HEK293T (cell line): ENCODE results near the gene SMNDC1.
A peak's percentile ranks its signal among the peaks of the same experiment; 100 is the strongest.

Experiments
- CTCF ChIA-PET: fragments of 350-600 bp; formaldehyde crosslinking; extraction: SDS; loops from one replicate; lab custom pipeline; 2021; ENCODE audit warnings: antibody characterized with exemption, inconsistent platforms; lab: Yijun Ruan, JAX
- POLR2A ChIA-PET: fragments of 350-600 bp; formaldehyde crosslinking; extraction: SDS; loops from one replicate; lab custom pipeline; 2020; ENCODE audit warnings: antibody characterized with exemption, inconsistent platforms; lab: Yijun Ruan, JAX
- DNase-seq: peaks from one replicate; pipeline ENCODE4 v3.0.0; 2012; ENCODE audit warnings: mixed read lengths; ENCODE audit errors: extremely low spot score
- ARNT ChIP-seq: fragments of 450-650 bp; IDR thresholded peaks from 2 replicates; pipeline ENCODE4 v1.6.1; 2017; ENCODE audit warnings: mild to moderate bottlenecking
- BHLHE40 ChIP-seq: fragments of 450-650 bp; IDR thresholded peaks from 2 replicates; pipeline ENCODE4 v1.6.1; 2016; ENCODE audit warnings: mild to moderate bottlenecking, moderate library complexity, borderline replicate concordance
- CTBP1 ChIP-seq: fragments of 450-650 bp; IDR thresholded peaks from 2 replicates; pipeline ENCODE4 v1.6.1; 2016; ENCODE audit warnings: borderline replicate concordance
- ELF4 ChIP-seq: fragments of 450-650 bp; IDR thresholded peaks from 2 replicates; pipeline ENCODE4 v1.6.1; 2017; ENCODE audit warnings: antibody characterized with exemption
- FOXA1 ChIP-seq: fragments of 450-650 bp; IDR thresholded peaks from 2 replicates; pipeline ENCODE4 v1.6.1; 2016; ENCODE audit warnings: mild to moderate bottlenecking
- FOXK2 ChIP-seq: fragments of 450-650 bp; IDR thresholded peaks from 2 replicates; pipeline ENCODE4 v1.6.1; 2016; ENCODE audit warnings: mild to moderate bottlenecking
- FOXM1 ChIP-seq: fragments of 450-650 bp; IDR thresholded peaks from 2 replicates; pipeline ENCODE4 v1.6.1; 2017; ENCODE audit warnings: mild to moderate bottlenecking, borderline replicate concordance
- HDGF ChIP-seq: fragments of 450-650 bp; IDR thresholded peaks from 2 replicates; pipeline ENCODE4 v1.6.1; 2017; ENCODE audit warnings: antibody characterized with exemption, borderline replicate concordance
- L3MBTL2 ChIP-seq: fragments of 450-650 bp; conservative IDR thresholded peaks from 2 replicates; pipeline ENCODE4 v1.6.1; 2016; ENCODE audit warnings: mild to moderate bottlenecking
- LEF1 ChIP-seq: fragments of 450-650 bp; IDR thresholded peaks from 2 replicates; pipeline ENCODE4 v1.6.1; 2017; ENCODE audit warnings: mild to moderate bottlenecking, borderline replicate concordance
- NFRKB ChIP-seq: fragments of 450-650 bp; IDR thresholded peaks from 2 replicates; pipeline ENCODE4 v1.6.1; 2016; ENCODE audit warnings: mild to moderate bottlenecking, moderate library complexity
- PKNOX1 ChIP-seq: fragments of 450-650 bp; IDR thresholded peaks from 2 replicates; pipeline ENCODE4 v1.6.1; 2016
- SP1 ChIP-seq: fragments of 450-650 bp; IDR thresholded peaks from 2 replicates; pipeline ENCODE4 v1.6.1; 2017
- SUZ12 ChIP-seq: fragments of 450-650 bp; IDR thresholded peaks from 2 replicates; pipeline ENCODE4 v1.6.1; 2016; ENCODE audit warnings: mild to moderate bottlenecking
- TARDBP ChIP-seq: fragments of 450-650 bp; IDR thresholded peaks from 2 replicates; pipeline ENCODE4 v1.6.1; 2016
- ZNF384 ChIP-seq: fragments of 450-650 bp; IDR thresholded peaks from 2 replicates; pipeline ENCODE4 v1.6.1; 2016

Gene SMNDC1

DNA sequence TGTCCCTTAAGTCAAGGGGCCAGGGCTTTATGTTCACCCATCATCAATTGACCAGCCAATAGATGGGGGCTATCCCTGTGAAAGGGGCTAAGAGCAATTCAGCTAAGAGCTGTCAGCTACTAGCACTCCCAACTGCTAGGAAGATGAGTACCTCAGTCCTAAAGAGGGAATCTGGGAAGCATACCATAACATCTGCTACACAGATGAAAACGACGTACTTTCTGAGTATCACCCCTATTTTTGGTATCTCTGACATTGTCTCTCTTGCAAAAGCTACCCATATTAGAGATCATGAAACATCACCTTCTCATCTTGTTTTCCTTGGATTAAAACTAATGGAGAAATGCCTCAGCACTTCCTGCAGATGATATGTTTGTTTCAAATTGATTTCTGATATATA, 7.5 kb upstream of the SMNDC1 start:
- TF ChIP-seq SUZ12 (no peak), NFRKB (no peak), FOXK2 (no peak), LEF1 (no peak), ELF4 (no peak)
- ChIA-PET CTCF (interaction anchor here (1.3 kb wide), 1 partner anchor 288 kb away, joined by 4 read pairs; no protein-coding TSS in a partner anchor), POLR2A (no interaction called here)
- DNase-seq, result no peak

GRCh38 chr10:110311357-110311949, 6.7 kb upstream of the SMNDC1 start:
- DNase-seq, result peak; percentile 67
- POLR2A ChIA-PET, result no interaction called here

GRCh38 chr10:110310741-110311140, 6.0 kb upstream of the SMNDC1 start:
- DNase-seq, result no peak
- ChIA-PET POLR2A (interaction anchor here (0.8 kb wide), 1 partner anchor 234 kb away, joined by 3 read pairs; no protein-coding TSS in a partner anchor), CTCF (interaction anchor here (0.6 to 1.0 kb wide), 4 partner anchors 9 to 238 kb away, joined by 3 to 8 read pairs (median 4); no protein-coding TSS in a partner anchor)
- TF ChIP-seq LEF1 (no peak), CTBP1 (no peak), ARNT (no peak), SUZ12 (no peak), BHLHE40 (no peak), SP1 (no peak), FOXM1 (no peak), FOXA1 (no peak), FOXK2 (no peak), NFRKB (no peak), ZNF384 (no peak), L3MBTL2 (no peak), PKNOX1 (no peak), HDGF (no peak)

More at GRCh38 chr10:110311357-110311949, 6.7 kb upstream of the SMNDC1 start:
- TF ChIP-seq NFRKB (no peak), TARDBP (no peak), CTBP1 (no peak), ZNF384 (no peak)
- CTCF ChIA-PET, result interaction anchor here (1.0 to 1.3 kb wide), 2 partner anchors 235 to 289 kb away, joined by 4 to 8 read pairs; no protein-coding TSS in a partner anchor

- CTCF ChIA-PET, result interaction anchor here (1.4 to 1.5 kb wide), 3 partner anchors 98 to 300 kb away, joined by 3 read pairs; no protein-coding TSS in a partner anchor
- TF ChIP-seq ELF4 (no peak), TARDBP (no peak), FOXK2 (no peak), NFRKB (no peak), SP1 (no peak)
- POLR2A ChIA-PET, result no interaction called here
These were observed 3.1 kb upstream of the SMNDC1 start for GRCh38 chr10:110307805-110308204.

DNA sequence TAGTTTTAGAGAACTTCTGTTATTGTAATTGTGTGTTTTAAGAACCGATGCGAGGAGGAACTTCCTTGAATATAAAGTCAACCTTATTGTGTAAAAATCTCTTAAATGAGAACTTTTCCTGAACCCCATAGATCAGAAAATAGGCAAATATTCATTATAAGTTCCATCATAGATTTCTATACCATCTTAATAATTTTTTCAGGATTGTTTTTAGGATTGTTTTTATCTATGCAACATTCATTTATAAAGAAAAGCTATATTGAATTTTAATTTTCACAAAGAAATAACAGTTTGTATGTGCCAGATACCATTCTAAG, 1.7 kb upstream of the SMNDC1 start:
- ChIA-PET CTCF (interaction anchor here (0.6 to 1.5 kb wide), 7 partner anchors 11 to 551 kb away, joined by 3 to 5 read pairs (median 3); no protein-coding TSS in a partner anchor), POLR2A (interaction anchor here (0.8 to 1.8 kb wide), 3 partner anchors 48 to 302 kb away, joined by 3 to 6 read pairs (median 5); partner anchors contain the start of gene ADD3)
- no peak for DNase-seq
- TF ChIP-seq CTBP1, result no peak

More at GRCh38 chr10:110307805-110308204, 3.1 kb upstream of the SMNDC1 start:
- no peak for DNase-seq

DNA sequence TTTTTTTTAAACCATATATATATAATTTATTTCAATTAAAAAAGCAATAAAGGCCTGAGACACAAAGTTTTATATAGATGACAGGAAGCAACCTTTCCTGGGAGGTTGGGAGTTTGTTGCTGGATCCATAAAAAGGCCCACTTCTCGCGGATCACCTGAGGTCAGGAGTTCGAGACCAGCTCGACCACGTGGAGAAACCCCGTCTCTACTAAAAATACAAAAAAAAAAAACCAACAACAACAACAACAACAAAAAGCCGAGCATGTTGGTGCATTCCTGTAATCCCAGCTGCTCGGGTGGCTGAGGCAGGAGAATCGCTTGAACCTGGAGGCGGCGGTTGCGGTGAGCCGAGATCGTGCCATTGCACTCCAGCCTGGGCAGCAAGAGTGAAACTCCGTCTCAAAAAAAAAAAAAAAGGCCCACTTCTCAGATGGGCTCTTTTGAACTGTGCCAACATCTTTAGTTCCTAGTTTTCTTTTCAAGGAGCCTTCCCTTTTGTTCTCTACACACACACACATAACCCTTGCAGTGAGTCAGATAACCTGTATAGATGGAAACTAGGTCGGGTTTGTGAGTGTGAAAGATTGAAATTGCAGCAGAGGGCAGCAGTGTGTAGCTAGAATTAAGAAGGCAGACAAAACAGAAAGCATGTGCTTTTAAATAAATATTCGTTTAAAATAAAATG, 1.2 kb upstream of the SMNDC1 start:
- ChIA-PET CTCF (interaction anchor here (0.5 to 1.3 kb wide), 7 partner anchors 10 to 551 kb away, joined by 3 to 5 read pairs (median 3); no protein-coding TSS in a partner anchor), POLR2A (interaction anchor here (0.8 to 1.9 kb wide), 10 partner anchors 8 to 497 kb away, joined by 3 to 9 read pairs (median 5); partner anchors contain the start of gene ADD3)
- TF ChIP-seq PKNOX1 (no peak), FOXK2 (no peak), L3MBTL2 (no peak), FOXM1 (no peak), CTBP1 (no peak), FOXA1 (no peak), BHLHE40 (no peak), ARNT (no peak), LEF1 (no peak), ELF4 (no peak), ZNF384 (no peak), SUZ12 (no peak), SP1 (no peak), HDGF (no peak), NFRKB (no peak), TARDBP (no peak)
- DNase-seq, result peak; percentile 44

DNA sequence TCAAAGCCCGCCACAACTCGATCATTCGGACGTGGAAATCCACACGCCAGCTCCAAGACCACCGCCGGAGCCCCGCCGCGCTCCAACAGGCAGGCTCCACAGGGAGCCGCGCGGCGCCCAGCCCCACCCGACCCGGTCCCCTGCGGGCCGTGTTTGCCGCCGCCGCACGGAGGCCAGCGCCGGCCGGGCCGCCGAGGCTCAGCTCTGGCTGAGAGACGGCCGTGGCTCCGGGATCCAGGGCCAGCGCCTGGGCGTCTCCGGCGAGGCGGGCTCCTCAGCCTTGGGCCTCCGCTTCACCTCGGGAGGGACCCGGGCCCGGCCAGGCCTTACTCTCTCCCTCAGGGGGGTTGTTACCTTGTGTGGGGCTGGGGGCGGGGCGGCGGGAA, 333 bp downstream of the SMNDC1 start:
- CTCF ChIA-PET, result interaction anchor here (0.9 kb wide), 1 partner anchor 25 kb away, joined by 3 read pairs; no protein-coding TSS in a partner anchor
- no peak for DNase-seq
- POLR2A ChIA-PET, result interaction anchor here (0.5 to 1.9 kb wide), 21 partner anchors 8 to 614 kb away, joined by 3 to 9 read pairs (median 4); partner anchors contain the start of gene BBIP1

More for the DNA sequence above, 333 bp downstream of the SMNDC1 start:
- TF ChIP-seq SP1 (no peak), ARNT (0 out of 2 replicates have a peak, but pooled peaks have one; percentile 20), FOXK2 (no peak)
